Endothelial cell of umbilical vein (primary cell): ENCODE data around the gene ANK2. TPM values are rescaled to one million over a fixed set of nuclear protein-coding genes. Genes with fewer than 3 reads are reported as not detected.

Experiments
- BruUV-seq: library from RNA; stranded (reverse); fragments of 400-500 nt; replicated peaks from 2 replicates; lab custom pipeline; 2021; lab: Mats Ljungman, UMichigan
- CTCF ChIA-PET: fragments of 300-600, 350-600 bp; sonication (Branson Sonifier 250); formaldehyde crosslinking; loops from one replicate; lab custom pipeline; 2021; ENCODE audit warnings: antibody characterized with exemption, inconsistent platforms; lab: Charles Lee
- POLR2A ChIA-PET: fragments of 300-600, 350-600 bp; sonication (Branson Sonifier 250); formaldehyde crosslinking; loops from one replicate; lab custom pipeline; 2021; ENCODE audit warnings: antibody characterized with exemption, inconsistent platforms; lab: Charles Lee
- DNase-seq: peaks from one replicate; pipeline ENCODE4 v3.0.0-alpha.2; 2011; ENCODE audit warnings: low read depth, low spot score
- FAIRE-seq: peaks from 2 replicates; lab custom pipeline; 2011; peaks lifted over from hg19 to GRCh38; lab: Jason Lieb, UNC
- H2AFZ ChIP-seq: 2 replicates; pipeline ENCODE4 v1.6.0; 2012; ENCODE audit warnings: low read depth, low read length, control low read depth, inconsistent platforms
- H3K27ac ChIP-seq: 2 replicates; pipeline ENCODE4 v1.5.1; 2011; ENCODE audit warnings: low read depth, mild to moderate bottlenecking, control low read depth, low read length, moderate library complexity; ENCODE audit not compliant: insufficient read depth
- H3K27me3 ChIP-seq, 2 experiments: 2 replicates each; pipeline versions ENCODE4 v1.6.0 to v1.6.1; 2011; ENCODE audit warnings: low read length in 2 of 2, mixed read lengths in 1 of 2; ENCODE audit not compliant: control insufficient read depth in 2 of 2, insufficient read depth in 2 of 2
- H3K36me3 ChIP-seq, 2 experiments: 2 replicates in 1 of 2; 3 replicates in 1 of 2; pipeline ENCODE4 v1.5.1; 2011; ENCODE audit warnings: low read length in 2 of 2, mild to moderate bottlenecking in 1 of 2, moderate library complexity in 1 of 2; ENCODE audit not compliant: control insufficient read depth in 2 of 2, insufficient read depth in 2 of 2; ENCODE audit errors: extremely low read depth in 1 of 2
- H3K4me1 ChIP-seq: 3 replicates; pipeline ENCODE4 v1.5.1; 2011; ENCODE audit warnings: mild to moderate bottlenecking, low read length; ENCODE audit not compliant: control insufficient read depth, insufficient read depth; ENCODE audit errors: extremely low read depth
- H3K4me2 ChIP-seq: 2 replicates; pipeline ENCODE4 v1.6.1; 2011; ENCODE audit warnings: low read length, control low read depth, mixed read lengths; ENCODE audit not compliant: insufficient read depth
- H3K4me3 ChIP-seq, 3 experiments: fragments of 200-600 bp in 1 of 3; sonication (generic), shearing (Covaris generic) in 1 of 3; replicated peaks in 1 of 3; 2 replicates each; pipeline ENCODE4 v1.5.1; 2011 to 2016; ENCODE audit warnings: control low read depth in 3 of 3, low read length in 3 of 3, mild to moderate bottlenecking in 2 of 3, inconsistent platforms in 1 of 3, low read depth in 1 of 3, moderate library complexity in 1 of 3; ENCODE audit not compliant: insufficient read depth in 1 of 3
- H3K79me2 ChIP-seq: 2 replicates; pipeline ENCODE4 v1.6.0; 2012; ENCODE audit warnings: low read length, inconsistent platforms; ENCODE audit not compliant: control insufficient read depth, insufficient read depth
- H3K9ac ChIP-seq: replicated peaks from 2 replicates; pipeline ENCODE3; 2011; ENCODE audit warnings: low read length, control low read depth; ENCODE audit not compliant: insufficient read depth; ENCODE audit errors: extremely low read depth
- H3K9me1 ChIP-seq: replicated peaks from 3 replicates; pipeline ENCODE4 v1.6.0; 2011; ENCODE audit warnings: mild to moderate bottlenecking, low read length; ENCODE audit not compliant: control insufficient read depth, insufficient read depth; ENCODE audit errors: extremely low read depth
- H3K9me3 ChIP-seq: replicated peaks from 2 replicates; pipeline ENCODE4 v1.5.1; 2012; ENCODE audit warnings: low read length, inconsistent platforms; ENCODE audit not compliant: control insufficient read depth, insufficient read depth
- H4K20me1 ChIP-seq: replicated peaks from 2 replicates; pipeline ENCODE3; 2011; ENCODE audit warnings: mild to moderate bottlenecking, low read length; ENCODE audit not compliant: control insufficient read depth, insufficient read depth; ENCODE audit errors: extremely low read depth
- EZH2 ChIP-seq: IDR thresholded peaks from 2 replicates; pipeline ENCODE4 v1.6.1; 2012; ENCODE audit warnings: borderline replicate concordance, low read depth, mild to moderate bottlenecking, moderate library complexity, low read length, inconsistent platforms; ENCODE audit not compliant: severe bottlenecking
- FOS ChIP-seq: IDR thresholded peaks from 2 replicates; pipeline ENCODE4 v1.6.1; 2011; ENCODE audit warnings: mild to moderate bottlenecking, low read length, moderate library complexity, borderline replicate concordance; ENCODE audit not compliant: insufficient read depth
- GATA2 ChIP-seq: IDR thresholded peaks from 2 replicates; pipeline ENCODE4 v1.7.0; 2011; ENCODE audit warnings: low read depth, mild to moderate bottlenecking, moderate library complexity, mixed read lengths, low read length; ENCODE audit not compliant: insufficient read length, insufficient read depth
- JUN ChIP-seq: IDR thresholded peaks from 2 replicates; pipeline ENCODE4 v1.6.1; 2011; ENCODE audit warnings: borderline replicate concordance, low read depth; ENCODE audit not compliant: insufficient read length, insufficient read depth
- MYC ChIP-seq: IDR thresholded peaks from one replicate; pipeline ENCODE4 v1.6.1; 2011; ENCODE audit warnings: mild to moderate bottlenecking, low read depth, low read length
- POLR2A ChIP-seq: IDR thresholded peaks from 2 replicates; pipeline ENCODE4 v1.6.1; 2012; ENCODE audit warnings: low read depth, mild to moderate bottlenecking, control low read depth, low read length
- POLR2AphosphoS5 ChIP-seq: IDR thresholded peaks from 2 replicates; pipeline ENCODE4 v1.6.1; 2012; ENCODE audit warnings: low read depth, mild to moderate bottlenecking, control low read depth, low read length, moderate library complexity; ENCODE audit not compliant: insufficient read depth
- dilution Hi-C: fragments of 300-500 bp; cut with MboI; formaldehyde crosslinking; loops from one replicate; pipeline ENCODE4 v1.15.0; 2019; ENCODE audit warnings: low sequenced_read_pairs; ENCODE audit not compliant: extremely low pct_ligation_motif_present
- intact Hi-C: fragments of 100-400 bp; cut with micrococcal nuclease; formaldehyde crosslinking; loops from one replicate; pipeline ENCODE4 v1.10.0; 2022
- polyA plus RNA-seq, 4 experiments: library from polyadenylated mRNA; depleted of rRNA in 3 of 4; stranded (reverse) in 3 of 4; unstranded in 1 of 4; fragments of >200 nt; gene quantifications; 2 replicates each; pipeline versions ENCODE4 v1.2.1 to v1.2.3, GENCODE V29; 2011 to 2012; ENCODE audit warnings: missing spikeins in 1 of 4
- total RNA-seq: library from RNA; stranded (reverse); gene quantifications from 2 replicates; pipeline ENCODE4 v1.2.3, GENCODE V29; 2021
- TF ChIP-seq, protein P1 (sequence below): IDR thresholded peaks from 2 replicates; pipeline ENCODE4 v1.6.1; 2011; ENCODE audit not compliant: insufficient read depth, insufficient read length
- TF ChIP-seq, protein P2 (sequence below), 2 donors: IDR thresholded peaks; 1 replicate in 1 of 2; 2 replicates in 1 of 2; pipeline ENCODE4 v1.5.1; 2011; ENCODE audit warnings: low read length in 2 of 2, mild to moderate bottlenecking in 2 of 2, moderate library complexity in 2 of 2, control low read depth in 1 of 2, inconsistent platforms in 1 of 2, low read depth in 1 of 2; ENCODE audit not compliant: insufficient read depth in 1 of 2; ENCODE audit errors: extremely low read depth in 1 of 2

Gene ANK2
- total and polyA plus RNA-seq, 2 donors (not counting 3 experiments of a cell fraction or from before 2014, with no cell fraction given) = not detected

GRCh38 chr4:113013751-113014150 lies 35.7 kb upstream of the ANK2 start:
- Histone ChIP-seq H3K36me3 (no peaks in the 10 kb centered on the region), H4K20me1 (no peaks in the 10 kb centered on the region), H3K4me1 (no peaks in the 10 kb centered on the region), H3K4me3 (no peak overlapping the region), H3K27ac (no peak overlapping the region), H3K27me3 (no peaks in the 10 kb centered on the region), H3K9ac (no peak overlapping the region), H2AFZ (no peak overlapping the region), H3K4me2 (no peak overlapping the region), H3K79me2 (no peaks in the 10 kb centered on the region), H3K9me3 (no peaks in the 10 kb centered on the region), H3K9me1 (no peaks in the 10 kb centered on the region)
- TF ChIP-seq EZH2 (no peak), POLR2A (no peak), MYC (no peak), JUN (no peak), POLR2AphosphoS5 (no peak)
- TF ChIP-seq, protein P1, sequence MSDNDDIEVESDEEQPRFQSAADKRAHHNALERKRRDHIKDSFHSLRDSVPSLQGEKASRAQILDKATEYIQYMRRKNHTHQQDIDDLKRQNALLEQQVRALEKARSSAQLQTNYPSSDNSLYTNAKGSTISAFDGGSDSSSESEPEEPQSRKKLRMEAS = no peak
- FAIRE-seq (no peak), DNase-seq (no peak)
- dilution Hi-C loops = no loop called here
- CTCF ChIA-PET = no interaction called here
- intact Hi-C loops = no loop called here
- BruUV-seq = no TSS peak
- POLR2A ChIA-PET = no interaction called here

DNA sequence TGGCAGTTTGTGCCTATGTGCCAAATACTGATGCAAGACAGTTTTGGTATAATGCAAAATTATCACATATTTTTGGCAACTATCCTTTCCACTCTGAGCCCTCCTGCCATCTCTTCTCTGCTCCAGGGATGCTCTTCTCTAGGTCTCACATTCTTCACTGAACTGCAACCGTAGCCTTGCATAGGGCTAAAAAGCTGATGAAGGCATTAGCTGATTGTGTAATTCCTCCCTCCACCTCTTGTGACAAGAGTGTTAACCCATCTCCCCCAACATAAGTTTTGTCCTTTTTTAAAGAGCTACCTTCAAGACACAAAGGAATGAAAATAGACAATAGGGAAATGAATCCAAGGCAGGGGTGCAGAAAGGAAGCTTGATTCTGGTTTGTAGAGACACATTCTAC lies 33.1 kb upstream of the ANK2 start:
- FAIRE-seq = no peak

More for the DNA sequence above, 33.1 kb upstream of the ANK2 start:
- Histone ChIP-seq H3K27me3 (no peaks in the 10 kb centered on the region), H2AFZ (no peak overlapping the region), H3K9me3 (no peaks in the 10 kb centered on the region), H4K20me1 (no peaks in the 10 kb centered on the region), H3K27ac (no peak overlapping the region), H3K36me3 (no peaks in the 10 kb centered on the region), H3K4me1 (no peaks in the 10 kb centered on the region), H3K4me2 (no peak overlapping the region), H3K9me1 (no peaks in the 10 kb centered on the region), H3K4me3 (no peak overlapping the region), H3K79me2 (no peaks in the 10 kb centered on the region), H3K9ac (no peak overlapping the region)
- ChIA-PET CTCF (interaction anchor here (0.9 kb wide), 1 partner anchor 16 kb away, joined by 3 read pairs; no protein-coding TSS in a partner anchor), POLR2A (no interaction called here)
- dilution Hi-C loops (no loop called here), intact Hi-C loops (no loop called here)
- no peak for DNase-seq
- TF ChIP-seq FOS (no peak), EZH2 (no peak), POLR2A (no peak), MYC (no peak), POLR2AphosphoS5 (no peak), JUN (no peak), GATA2 (no peak)
- TF ChIP-seq, protein P2, sequence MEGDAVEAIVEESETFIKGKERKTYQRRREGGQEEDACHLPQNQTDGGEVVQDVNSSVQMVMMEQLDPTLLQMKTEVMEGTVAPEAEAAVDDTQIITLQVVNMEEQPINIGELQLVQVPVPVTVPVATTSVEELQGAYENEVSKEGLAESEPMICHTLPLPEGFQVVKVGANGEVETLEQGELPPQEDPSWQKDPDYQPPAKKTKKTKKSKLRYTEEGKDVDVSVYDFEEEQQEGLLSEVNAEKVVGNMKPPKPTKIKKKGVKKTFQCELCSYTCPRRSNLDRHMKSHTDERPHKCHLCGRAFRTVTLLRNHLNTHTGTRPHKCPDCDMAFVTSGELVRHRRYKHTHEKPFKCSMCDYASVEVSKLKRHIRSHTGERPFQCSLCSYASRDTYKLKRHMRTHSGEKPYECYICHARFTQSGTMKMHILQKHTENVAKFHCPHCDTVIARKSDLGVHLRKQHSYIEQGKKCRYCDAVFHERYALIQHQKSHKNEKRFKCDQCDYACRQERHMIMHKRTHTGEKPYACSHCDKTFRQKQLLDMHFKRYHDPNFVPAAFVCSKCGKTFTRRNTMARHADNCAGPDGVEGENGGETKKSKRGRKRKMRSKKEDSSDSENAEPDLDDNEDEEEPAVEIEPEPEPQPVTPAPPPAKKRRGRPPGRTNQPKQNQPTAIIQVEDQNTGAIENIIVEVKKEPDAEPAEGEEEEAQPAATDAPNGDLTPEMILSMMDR (IDR thresholded peaks at IDR 0.05; ENCODE audit: extremely low read depth in 1 of 2, insufficient read depth in 1 of 2, low read depth in 1 of 2, low read length in 2 of 2) = no peak
- TF ChIP-seq, protein P1 = no peak
- no TSS peak for BruUV-seq
